GM21381 (cell line): ENCODE data around the gene TRIM71.
"Not testable (repeated sequence)": the region's sequence is repeated elsewhere in the genome, so short reads cannot be mapped to it uniquely, and the experiment has no call there.

Experiments used
- ATAC-seq: cut with Tn5 transposase; IDR thresholded peaks from one replicate; pipeline ENCODE4 v1.9.1; 2021; ENCODE audit warnings: mild to moderate bottlenecking, moderate library complexity; ENCODE audit not compliant: unreplicated experiment

The TRIM71 gene

GRCh38 chr3:32922078-32922477, 104.3 kb downstream of the TRIM71 start:
- ATAC-seq = no peak

GRCh38 chr3:32930161-32930560, 112.4 kb downstream of the TRIM71 start:
- ATAC-seq = no peak

GRCh38 chr3:32931273-32931672, 113.5 kb downstream of the TRIM71 start:
- not testable (repeated sequence) for ATAC-seq

DNA sequence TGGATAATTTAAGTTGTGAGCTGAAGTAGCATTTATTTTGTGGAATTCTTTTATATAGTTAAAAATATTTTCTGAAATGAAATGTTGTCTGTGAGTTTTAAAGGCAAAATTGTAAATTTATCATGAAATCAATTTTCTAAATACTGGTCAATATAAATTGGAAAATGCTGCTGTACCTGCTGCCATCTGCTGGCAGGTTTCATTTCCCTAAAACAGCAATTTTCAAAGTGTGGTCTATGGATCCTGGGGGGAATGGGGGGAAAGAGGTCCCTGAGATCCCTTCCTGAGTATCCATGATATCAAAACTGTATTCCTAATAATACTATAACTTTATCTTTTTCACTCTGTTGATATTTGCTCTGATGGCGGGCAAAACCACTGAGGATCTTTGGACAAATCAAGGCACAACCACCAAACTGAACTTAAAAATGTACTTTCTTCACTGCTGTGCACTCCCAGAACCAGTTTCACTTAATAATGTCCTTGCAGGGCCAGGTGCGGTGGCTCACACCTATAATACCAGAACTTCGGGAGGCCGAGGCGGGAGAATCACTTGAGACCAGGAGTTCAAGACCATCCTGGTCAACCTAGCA, 116.4 kb downstream of the TRIM71 start:
- ATAC-seq = no peak

- ATAC-seq = no peak
Observed at GRCh38 chr3:32937331-32937730, 119.5 kb downstream of the TRIM71 start.

DNA sequence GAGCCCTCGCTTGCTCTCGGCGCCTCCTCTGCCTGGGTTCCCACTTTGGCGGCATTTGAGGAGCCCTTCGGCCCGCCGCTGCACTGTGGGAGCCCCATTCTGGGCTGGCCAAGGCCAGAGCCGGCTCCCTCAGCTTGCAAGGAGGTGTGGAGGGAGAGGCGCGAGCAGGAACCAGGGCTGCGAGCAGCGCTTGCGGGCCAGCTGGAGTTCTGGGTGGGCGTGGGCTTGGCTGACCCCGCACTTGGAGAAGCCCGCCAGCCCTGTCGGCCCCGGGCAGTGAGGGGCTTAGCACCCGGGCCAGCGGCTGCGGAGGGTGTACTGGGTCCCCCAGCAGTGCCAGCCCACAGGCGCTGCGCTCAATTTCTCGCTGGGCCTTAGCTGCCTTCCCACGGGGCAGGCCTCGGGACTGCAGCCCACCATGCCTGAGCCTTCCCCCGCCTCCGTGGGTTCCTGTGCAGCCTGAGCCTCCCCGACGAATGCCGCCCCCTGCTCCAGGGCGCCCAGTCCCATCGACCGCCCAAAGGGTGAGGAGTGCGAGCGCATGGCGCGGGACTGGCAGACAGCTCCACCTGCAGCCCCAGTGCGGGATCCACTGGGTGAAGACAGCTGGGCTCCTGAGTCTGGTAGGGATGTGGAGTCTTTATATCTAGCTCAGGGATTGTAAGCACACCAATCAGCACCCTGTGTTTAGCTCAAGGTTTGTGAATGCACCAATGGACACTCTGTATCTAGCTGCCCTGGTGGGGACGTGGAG, 121.9 kb downstream of the TRIM71 start:
- not testable (repeated sequence) for ATAC-seq

DNA sequence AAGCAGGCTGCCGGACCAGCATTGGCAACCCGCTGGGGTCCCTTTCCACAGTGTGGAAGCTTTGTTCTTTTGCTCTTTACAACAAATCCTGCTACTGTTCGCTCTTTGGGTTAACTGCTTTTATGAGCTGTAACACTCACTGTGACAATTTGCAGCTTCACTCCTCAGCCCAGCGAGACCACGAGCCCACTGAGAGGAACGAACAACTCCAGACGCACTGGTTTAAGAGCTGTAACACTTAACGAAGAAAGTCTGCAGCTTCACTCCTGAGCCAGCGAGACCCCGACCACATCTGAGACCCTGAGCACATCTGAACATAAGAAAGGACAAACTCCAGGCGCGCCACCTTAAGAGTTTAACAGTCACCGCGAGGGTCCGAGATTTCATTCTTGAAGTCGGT, 122.9 kb downstream of the TRIM71 start:
- ATAC-seq = no peak

- no peak for ATAC-seq
Observed at GRCh38 chr3:32945136-32945535, 127.3 kb downstream of the TRIM71 start.

DNA sequence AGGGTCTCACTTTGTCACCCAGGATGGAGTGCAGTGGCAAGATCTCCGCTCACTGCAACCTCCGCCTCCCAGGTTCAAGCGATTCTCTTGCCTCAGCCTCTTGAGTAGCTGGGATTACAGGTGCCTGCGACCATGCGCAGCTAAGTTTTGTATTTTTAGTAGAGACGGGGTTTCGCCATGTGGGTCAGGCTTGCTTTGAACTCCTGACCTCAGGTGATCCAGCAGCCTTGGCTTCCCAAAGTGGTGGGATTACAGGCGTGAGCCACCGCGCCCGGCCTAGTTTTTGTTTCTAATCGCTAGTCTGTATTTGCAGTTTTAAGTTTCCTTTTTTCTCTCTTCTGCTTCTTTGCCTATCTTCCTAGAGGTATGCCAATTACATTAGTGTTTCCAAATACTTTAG, 127.8 kb downstream of the TRIM71 start:
- ATAC-seq = not testable (repeated sequence)

- ATAC-seq = peak; percentile 8
Observed at GRCh38 chr3:32946973-32947788, 129.4 kb downstream of the TRIM71 start.
